GM18867 (cell line): Measurements from ENCODE around the gene CLEC16A.

Source experiments
- ATAC-seq: cut with Tn5 transposase; IDR thresholded peaks from one replicate; pipeline ENCODE4 v1.9.1; 2021; ENCODE audit warnings: mild to moderate bottlenecking, moderate library complexity; ENCODE audit not compliant: unreplicated experiment

Gene CLEC16A

GRCh38 chr16:11225677-11226549 is 281.5 kb downstream of the CLEC16A start:
- no peak for ATAC-seq

GRCh38 chr16:11229432-11229831 is 285.1 kb downstream of the CLEC16A start:
- ATAC-seq, result no peak

- ATAC-seq, result no peak
Measured at GRCh38 chr16:11229906-11230305, 285.5 kb downstream of the CLEC16A start.

- no peak for ATAC-seq
Measured at GRCh38 chr16:11231367-11231970, 287.1 kb downstream of the CLEC16A start.
